Endothelial cell (in vitro differentiated cells): ENCODE data around the gene MED13L. TPM values are rescaled to one million over a fixed set of nuclear protein-coding genes. Genes with fewer than 3 reads are reported as not detected.

Experiments used
- DNase-seq: peaks from one replicate; pipeline ENCODE4 v3.0.0; 2021; ENCODE audit warnings: low spot score
- H3K27ac Mint-ChIP-seq: one replicate; pipeline ENCODE4 v1.8.0; 2021; ENCODE audit warnings: mixed read lengths, inconsistent platforms; ENCODE audit not compliant: unreplicated experiment
- H3K27me3 Mint-ChIP-seq: one replicate; pipeline ENCODE4 v1.8.0; 2021; ENCODE audit warnings: mild to moderate bottlenecking, moderate library complexity, mixed read lengths, inconsistent platforms; ENCODE audit not compliant: unreplicated experiment
- H3K36me3 Mint-ChIP-seq: one replicate; pipeline ENCODE4 v1.8.0; 2021; ENCODE audit warnings: mild to moderate bottlenecking, low read depth, mixed read lengths, inconsistent platforms; ENCODE audit not compliant: unreplicated experiment
- H3K4me1 Mint-ChIP-seq: one replicate; pipeline ENCODE4 v1.8.0; 2021; ENCODE audit warnings: mild to moderate bottlenecking, mixed read lengths, inconsistent platforms; ENCODE audit not compliant: unreplicated experiment
- H3K4me3 Mint-ChIP-seq: one replicate; pipeline ENCODE4 v1.8.0; 2021; ENCODE audit warnings: mild to moderate bottlenecking, mixed read lengths, inconsistent platforms; ENCODE audit not compliant: unreplicated experiment
- H3K9me3 Mint-ChIP-seq: one replicate; pipeline ENCODE4 v1.8.0; 2021; ENCODE audit warnings: mixed read lengths, inconsistent platforms; ENCODE audit not compliant: unreplicated experiment
- total RNA-seq: library from RNA; stranded (reverse); fragmentation: NEBNext Ultra II Directional; extraction: Animal tissue kit (Norgen Biotek cat#: 25700); gene quantifications from one replicate; pipeline ENCODE4 v1.2.1, GENCODE V29; 2021; ENCODE audit not compliant: unreplicated experiment
- TF ChIP-seq, protein P1 (sequence below): fragments of 200-600 bp; sonication (generic); IDR thresholded peaks from one replicate; pipeline ENCODE4 v1.5.0; 2021; ENCODE audit warnings: antibody characterized with exemption; ENCODE audit not compliant: unreplicated experiment

Gene MED13L
- total RNA-seq, 1 donor from 2014 or later = 97.0 TPM

DNA sequence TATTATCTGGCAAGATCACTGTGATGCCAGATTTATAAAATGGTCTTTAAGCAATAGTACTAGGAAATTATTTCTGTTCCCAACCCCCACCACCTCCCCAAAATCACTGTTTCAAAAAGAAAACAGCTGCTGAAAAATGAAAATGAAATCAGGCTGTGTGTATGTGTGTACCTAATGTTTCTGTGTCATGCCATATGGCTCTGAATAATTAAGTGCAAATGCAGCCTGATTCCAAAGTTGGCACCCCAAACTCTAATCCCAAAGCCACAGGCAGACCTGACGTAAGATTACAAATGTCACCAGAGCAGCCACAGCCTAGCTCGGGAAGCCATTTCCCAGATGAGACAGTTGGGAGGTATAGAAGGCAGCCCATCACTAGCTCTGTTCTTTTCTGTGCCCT lies 175.5 kb downstream of the MED13L start:
- DNase-seq = no peak
- Mint-ChIP-seq H3K27me3 (no peaks in the 10 kb centered on the region), H3K9me3 (no peaks in the 10 kb centered on the region), H3K27ac (no peak overlapping the region), H3K36me3 (no peaks in the 10 kb centered on the region), H3K4me3 (no peak overlapping the region), H3K4me1 (peaks cover 3% of the 10 kb centered on the region)
- TF ChIP-seq, protein P1, sequence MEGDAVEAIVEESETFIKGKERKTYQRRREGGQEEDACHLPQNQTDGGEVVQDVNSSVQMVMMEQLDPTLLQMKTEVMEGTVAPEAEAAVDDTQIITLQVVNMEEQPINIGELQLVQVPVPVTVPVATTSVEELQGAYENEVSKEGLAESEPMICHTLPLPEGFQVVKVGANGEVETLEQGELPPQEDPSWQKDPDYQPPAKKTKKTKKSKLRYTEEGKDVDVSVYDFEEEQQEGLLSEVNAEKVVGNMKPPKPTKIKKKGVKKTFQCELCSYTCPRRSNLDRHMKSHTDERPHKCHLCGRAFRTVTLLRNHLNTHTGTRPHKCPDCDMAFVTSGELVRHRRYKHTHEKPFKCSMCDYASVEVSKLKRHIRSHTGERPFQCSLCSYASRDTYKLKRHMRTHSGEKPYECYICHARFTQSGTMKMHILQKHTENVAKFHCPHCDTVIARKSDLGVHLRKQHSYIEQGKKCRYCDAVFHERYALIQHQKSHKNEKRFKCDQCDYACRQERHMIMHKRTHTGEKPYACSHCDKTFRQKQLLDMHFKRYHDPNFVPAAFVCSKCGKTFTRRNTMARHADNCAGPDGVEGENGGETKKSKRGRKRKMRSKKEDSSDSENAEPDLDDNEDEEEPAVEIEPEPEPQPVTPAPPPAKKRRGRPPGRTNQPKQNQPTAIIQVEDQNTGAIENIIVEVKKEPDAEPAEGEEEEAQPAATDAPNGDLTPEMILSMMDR = no peak

DNA sequence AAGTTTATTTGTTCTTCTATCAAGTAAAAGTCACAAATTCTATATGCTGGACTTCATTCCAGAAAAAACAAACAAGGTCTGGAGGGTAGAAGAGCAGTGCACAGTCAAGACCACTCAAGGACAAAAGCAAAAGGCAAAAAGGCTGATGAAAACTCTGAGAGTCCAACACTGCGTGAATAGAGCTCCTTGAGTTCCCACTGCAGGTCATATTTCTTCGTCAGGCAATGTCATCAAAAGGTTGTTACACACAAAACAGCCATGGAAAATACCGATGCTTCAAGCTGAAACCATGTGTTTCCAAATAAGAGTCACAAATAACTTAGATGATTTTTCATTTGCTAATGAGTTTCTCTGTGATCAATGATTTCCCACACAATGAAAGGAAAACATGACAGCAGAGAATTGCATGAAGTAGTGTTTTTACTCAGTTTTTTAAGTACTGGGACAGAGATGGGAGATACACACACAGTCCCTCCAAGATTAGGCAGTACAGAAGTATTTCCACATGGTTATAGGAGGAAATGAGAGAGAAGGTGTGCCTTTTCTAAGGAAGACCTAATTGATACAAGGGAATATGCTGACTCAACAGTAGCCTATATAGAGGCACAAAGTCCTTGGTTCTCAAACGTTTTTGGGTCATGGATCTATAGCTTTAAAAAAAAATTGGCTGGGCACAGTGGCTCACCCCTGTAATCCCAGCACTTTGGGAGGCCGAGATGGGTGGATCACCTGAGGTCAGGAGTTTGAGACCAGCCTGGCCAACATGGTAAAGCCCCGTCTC lies 177.7 kb downstream of the MED13L start:
- peaks cover 3% of the 10 kb centered on the region for H3K4me1 Mint-ChIP-seq
- no peaks in the 10 kb centered on the region for H3K9me3 Mint-ChIP-seq
- H3K27me3 Mint-ChIP-seq = no peaks in the 10 kb centered on the region
- TF ChIP-seq, protein P1 = no peak
- no peaks in the 10 kb centered on the region for H3K36me3 Mint-ChIP-seq
- no peak overlapping the region for H3K4me3 Mint-ChIP-seq
- peak overlapping the region; percentile 36 for H3K27ac Mint-ChIP-seq
- DNase-seq = no peak

DNA sequence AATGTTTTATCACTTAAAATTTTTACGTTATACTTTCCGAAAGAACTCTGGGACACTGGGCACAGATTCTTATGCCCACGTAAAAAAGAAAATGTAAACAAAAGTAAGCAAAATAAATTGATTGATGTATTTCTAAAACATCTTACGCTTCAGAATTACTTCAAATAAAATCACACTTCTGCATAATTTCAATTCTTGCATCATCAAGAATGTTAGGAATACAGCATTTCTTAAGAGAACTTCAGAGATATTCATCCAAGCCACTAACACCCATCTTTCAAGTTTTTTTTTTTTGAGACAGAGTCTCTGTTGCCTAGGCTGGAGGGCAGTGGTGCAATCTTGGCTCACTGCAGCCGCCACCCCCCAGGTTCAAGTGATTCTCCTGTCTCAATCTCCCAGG lies 180.6 kb downstream of the MED13L start:
- Mint-ChIP-seq H3K27me3 (peaks cover 2% of the 10 kb centered on the region), H3K27ac (no peak overlapping the region), H3K4me3 (no peak overlapping the region), H3K4me1 (peaks cover 3% of the 10 kb centered on the region), H3K9me3 (no peaks in the 10 kb centered on the region), H3K36me3 (no peaks in the 10 kb centered on the region)
- DNase-seq = no peak
- TF ChIP-seq, protein P1 = no peak

DNA sequence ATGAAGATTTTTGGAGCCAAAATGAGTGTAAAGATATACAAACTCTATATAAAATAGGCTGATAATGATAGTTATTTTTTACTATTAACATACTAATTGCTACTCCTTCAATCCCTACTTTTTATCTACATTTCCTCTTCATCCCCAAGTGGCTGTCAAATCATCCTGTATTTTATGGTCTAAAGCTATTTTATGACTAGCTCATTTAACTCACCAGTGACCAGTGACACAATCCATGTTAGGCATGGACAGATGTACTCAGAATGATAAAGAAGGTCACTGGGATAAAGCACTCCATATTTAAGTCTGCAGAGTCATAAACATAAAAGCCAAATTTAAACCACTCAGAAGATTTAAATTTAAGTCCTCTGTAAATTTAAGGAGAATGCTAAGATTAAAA lies 183.0 kb downstream of the MED13L start:
- H3K4me1 Mint-ChIP-seq = no peaks in the 10 kb centered on the region
- TF ChIP-seq, protein P1 = no peak
- no peaks in the 10 kb centered on the region for H3K36me3 Mint-ChIP-seq
- no peak overlapping the region for H3K27ac Mint-ChIP-seq
- H3K27me3 Mint-ChIP-seq = peaks cover 2% of the 10 kb centered on the region
- DNase-seq = no peak
- no peak overlapping the region for H3K4me3 Mint-ChIP-seq
- no peaks in the 10 kb centered on the region for H3K9me3 Mint-ChIP-seq

DNA sequence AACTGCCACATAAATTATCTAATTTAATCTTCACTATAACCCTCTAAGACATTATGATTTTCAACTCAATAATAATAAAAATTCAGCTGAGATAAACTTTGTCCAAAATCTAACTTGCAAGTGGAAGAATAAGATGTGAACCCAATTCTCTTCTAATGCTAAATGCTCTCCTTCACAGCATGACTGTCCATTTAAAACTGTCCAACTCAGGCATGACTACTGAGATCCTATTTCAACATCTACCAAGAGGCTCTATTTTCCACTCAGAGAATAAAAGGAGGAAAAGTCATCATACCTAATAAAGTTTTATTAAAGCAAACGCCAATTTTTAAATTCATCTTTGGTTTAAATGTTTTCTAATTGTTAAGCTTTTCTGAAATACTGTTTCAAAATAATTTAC lies 183.6 kb downstream of the MED13L start:
- Mint-ChIP-seq H3K4me3 (no peak overlapping the region), H3K27ac (no peak overlapping the region), H3K36me3 (no peaks in the 10 kb centered on the region), H3K9me3 (no peaks in the 10 kb centered on the region), H3K4me1 (no peaks in the 10 kb centered on the region), H3K27me3 (peaks cover 2% of the 10 kb centered on the region)
- TF ChIP-seq, protein P1 = no peak
- no peak for DNase-seq
